HG03135 (cell line): ENCODE results near the gene CLMN.
"Not testable (repeated sequence)": the region's sequence is repeated elsewhere in the genome, so short reads cannot be mapped to it uniquely, and the experiment has no call there.

ENCODE experiments used
- ATAC-seq: cut with Tn5 transposase; IDR thresholded peaks from one replicate; pipeline ENCODE4 v1.9.1; 2021; ENCODE audit warnings: mild to moderate bottlenecking, moderate library complexity; ENCODE audit not compliant: unreplicated experiment

The CLMN gene

GRCh38 chr14:95222870-95223398 is 96.8 kb downstream of the CLMN start:
- ATAC-seq: no peak

- ATAC-seq: no peak
Observed at GRCh38 chr14:95222151-95222631, 97.5 kb downstream of the CLMN start.

GRCh38 chr14:95221531-95221930 is 98.2 kb downstream of the CLMN start:
- ATAC-seq: no peak

- no peak for ATAC-seq
Observed at GRCh38 chr14:95220663-95221231, 99.0 kb downstream of the CLMN start.

GRCh38 chr14:95218472-95219193 is 101.1 kb downstream of the CLMN start:
- no peak for ATAC-seq

GRCh38 chr14:95218006-95218405 is 101.7 kb downstream of the CLMN start:
- no peak for ATAC-seq

- no peak for ATAC-seq
Observed at GRCh38 chr14:95217391-95217900, 102.3 kb downstream of the CLMN start.

GRCh38 chr14:95216008-95216407 is 103.7 kb downstream of the CLMN start:
- ATAC-seq: no peak

- ATAC-seq: no peak
Observed at GRCh38 chr14:95215094-95215725, 104.5 kb downstream of the CLMN start.

GRCh38 chr14:95213774-95214173 is 105.9 kb downstream of the CLMN start:
- no peak for ATAC-seq

GRCh38 chr14:95211721-95212504 is 107.8 kb downstream of the CLMN start:
- peak; percentile 58 for ATAC-seq

GRCh38 chr14:95210699-95211098 is 109.0 kb downstream of the CLMN start:
- ATAC-seq: no peak

GRCh38 chr14:95208598-95208997 is 111.1 kb downstream of the CLMN start:
- ATAC-seq: no peak

- ATAC-seq: no peak
Observed at GRCh38 chr14:95207475-95208233, 112.1 kb downstream of the CLMN start.

GRCh38 chr14:95206534-95206933 is 113.2 kb downstream of the CLMN start:
- ATAC-seq: no peak

GRCh38 chr14:95204705-95205104 is 115.0 kb downstream of the CLMN start:
- ATAC-seq: no peak

GRCh38 chr14:95201745-95202144 is 118.0 kb downstream of the CLMN start:
- ATAC-seq: not testable (repeated sequence)

- ATAC-seq: no peak
Observed at GRCh38 chr14:95200404-95200803, 119.3 kb downstream of the CLMN start.

- no peak for ATAC-seq
Observed at GRCh38 chr14:95199298-95199983, 120.3 kb downstream of the CLMN start.

GRCh38 chr14:95198320-95198719 is 121.4 kb downstream of the CLMN start:
- no peak for ATAC-seq
